Lower leg skin (tissue), 3 donors: ENCODE data around the gene KRTAP5-10.

Experiments
- CTCF ChIP-seq, 3 donors: fragments of 450-650 bp; IDR thresholded peaks; one replicate each; pipeline ENCODE4 v1.5.1; 2016; ENCODE audit warnings: antibody characterized with exemption in 3 of 3, mild to moderate bottlenecking in 3 of 3, moderate library complexity in 2 of 3
- POLR2A ChIP-seq, 2 donors: fragments of 450-650 bp; IDR thresholded peaks; one replicate each; pipeline ENCODE4 v1.6.1; 2016 to 2017; ENCODE audit warnings: antibody characterized with exemption in 2 of 2, mild to moderate bottlenecking in 1 of 2, moderate library complexity in 1 of 2

GRCh38 chr11:71581826-71582225, 16.5 kb downstream of the KRTAP5-10 start:
- TF ChIP-seq CTCF (IDR thresholded peaks at IDR 0.05) = no peak
- TF ChIP-seq POLR2A (IDR thresholded peaks at IDR 0.05) = no peak
